Smooth muscle cell of the brain vasculature (primary cell): ENCODE results near the gene POLR3E.
"Not testable (repeated sequence)": the region's sequence is repeated elsewhere in the genome, so short reads cannot be mapped to it uniquely, and the experiment has no call there.

Experiments used
- DNase-seq: peaks from one replicate; pipeline ENCODE4 v3.0.0-alpha.2; 2012; ENCODE audit warnings: low read depth, low spot score

POLR3E gene

GRCh38 chr16:22335668-22336246 is 38.5 kb downstream of the POLR3E start:
- no peak for DNase-seq

GRCh38 chr16:22336581-22336980 is 39.4 kb downstream of the POLR3E start:
- no peak for DNase-seq

- no peak for DNase-seq
Observed at GRCh38 chr16:22337045-22337444, 39.8 kb downstream of the POLR3E start.

- DNase-seq: no peak
Observed at GRCh38 chr16:22337849-22338635, 40.8 kb downstream of the POLR3E start.

- DNase-seq: no peak
Observed at GRCh38 chr16:22340945-22341344, 43.7 kb downstream of the POLR3E start.

GRCh38 chr16:22342082-22342481 is 44.9 kb downstream of the POLR3E start:
- DNase-seq: no peak

GRCh38 chr16:22346483-22346882 is 49.3 kb downstream of the POLR3E start:
- no peak for DNase-seq

- no peak for DNase-seq
Observed at GRCh38 chr16:22347100-22347820, 50.1 kb downstream of the POLR3E start.

- DNase-seq: no peak
Observed at GRCh38 chr16:22348291-22348690, 51.1 kb downstream of the POLR3E start.

GRCh38 chr16:22351017-22351416 is 53.8 kb downstream of the POLR3E start:
- DNase-seq: not testable (repeated sequence)

- DNase-seq: no peak
Observed at GRCh38 chr16:22352140-22352539, 54.9 kb downstream of the POLR3E start.

GRCh38 chr16:22352723-22353122 is 55.5 kb downstream of the POLR3E start:
- no peak for DNase-seq

GRCh38 chr16:22353191-22353919 is 56.1 kb downstream of the POLR3E start:
- no peak for DNase-seq

GRCh38 chr16:22353933-22354541 is 56.8 kb downstream of the POLR3E start:
- DNase-seq: no peak

- no peak for DNase-seq
Observed at GRCh38 chr16:22355487-22355908, 58.3 kb downstream of the POLR3E start.

- no peak for DNase-seq
Observed at GRCh38 chr16:22356930-22357634, 59.9 kb downstream of the POLR3E start.

- no peak for DNase-seq
Observed at GRCh38 chr16:22357635-22357971, 60.4 kb downstream of the POLR3E start.

- no peak for DNase-seq
Observed at GRCh38 chr16:22358000-22358399, 60.8 kb downstream of the POLR3E start.

GRCh38 chr16:22359679-22360078 is 62.5 kb downstream of the POLR3E start:
- DNase-seq: no peak

- no peak for DNase-seq
Observed at GRCh38 chr16:22360963-22361659, 63.9 kb downstream of the POLR3E start.
